ENCODE measurements around the gene PLN.
A peak's percentile ranks its signal among the peaks of the same experiment; 100 is the strongest.

The PLN gene

GRCh38 chr6:118537574-118537973, 10.5 kb upstream of the PLN start:
- no peak for DNase-seq (ENCODE audit: low read depth, low spot score)

GRCh38 chr6:118542184-118542952, 5.7 kb upstream of the PLN start:
- peak; percentile 9 for DNase-seq (ENCODE audit: low read depth, low spot score)

GRCh38 chr6:118544105-118544504, 4.0 kb upstream of the PLN start:
- no peak for DNase-seq (ENCODE audit: low read depth, low spot score)

- DNase-seq (ENCODE audit: low read depth, low spot score): no peak
Measured at GRCh38 chr6:118546164-118546879, 1.8 kb upstream of the PLN start.

GRCh38 chr6:118546880-118547218, 1.2 kb upstream of the PLN start:
- no peak for DNase-seq (ENCODE audit: low read depth, low spot score)

- no peak for DNase-seq (ENCODE audit: low read depth, low spot score)
Measured at GRCh38 chr6:118548613-118549012, 517 bp downstream of the PLN start.

GRCh38 chr6:118551063-118552053, 3.3 kb downstream of the PLN start:
- DNase-seq (ENCODE audit: low read depth, low spot score): peak; percentile 26

- no peak for DNase-seq (ENCODE audit: low read depth, low spot score)
Measured at GRCh38 chr6:118553132-118553531, 5.0 kb downstream of the PLN start.

GRCh38 chr6:118554698-118555097, 6.6 kb downstream of the PLN start:
- no peak for DNase-seq (ENCODE audit: low read depth, low spot score)

- no peak for DNase-seq (ENCODE audit: low read depth, low spot score)
Measured at GRCh38 chr6:118558464-118559217, 10.5 kb downstream of the PLN start.

GRCh38 chr6:118559659-118560058, 11.6 kb downstream of the PLN start:
- no peak for DNase-seq (ENCODE audit: low read depth, low spot score)

GRCh38 chr6:118562248-118562647, 14.2 kb downstream of the PLN start:
- DNase-seq (ENCODE audit: low read depth, low spot score): no peak

GRCh38 chr6:118562959-118563358, 14.9 kb downstream of the PLN start:
- DNase-seq (ENCODE audit: low read depth, low spot score): no peak

GRCh38 chr6:118565311-118565960, 17.3 kb downstream of the PLN start:
- peak; percentile 23 for DNase-seq (ENCODE audit: low read depth, low spot score)

- DNase-seq (ENCODE audit: low read depth, low spot score): no peak
Measured at GRCh38 chr6:118567974-118568373, 19.9 kb downstream of the PLN start.

GRCh38 chr6:118569498-118569897, 21.4 kb downstream of the PLN start:
- no peak for DNase-seq (ENCODE audit: low read depth, low spot score)

- DNase-seq (ENCODE audit: low read depth, low spot score): no peak
Measured at GRCh38 chr6:118571121-118571520, 23.0 kb downstream of the PLN start.

- no peak for DNase-seq (ENCODE audit: low read depth, low spot score)
Measured at GRCh38 chr6:118574051-118574865, 26.2 kb downstream of the PLN start.

GRCh38 chr6:118577972-118578371, 29.9 kb downstream of the PLN start:
- DNase-seq (ENCODE audit: low read depth, low spot score): no peak

- DNase-seq (ENCODE audit: low read depth, low spot score): no peak
Measured at GRCh38 chr6:118578617-118579016, 30.5 kb downstream of the PLN start.

All from ELF-1 (cell line).